HG03097 (cell line): ENCODE results near the gene PAF1.

Experiments
- ATAC-seq: cut with Tn5 transposase; IDR thresholded peaks from one replicate; pipeline ENCODE4 v1.9.1; 2021; ENCODE audit not compliant: unreplicated experiment, low FRiP score

PAF1 gene

DNA sequence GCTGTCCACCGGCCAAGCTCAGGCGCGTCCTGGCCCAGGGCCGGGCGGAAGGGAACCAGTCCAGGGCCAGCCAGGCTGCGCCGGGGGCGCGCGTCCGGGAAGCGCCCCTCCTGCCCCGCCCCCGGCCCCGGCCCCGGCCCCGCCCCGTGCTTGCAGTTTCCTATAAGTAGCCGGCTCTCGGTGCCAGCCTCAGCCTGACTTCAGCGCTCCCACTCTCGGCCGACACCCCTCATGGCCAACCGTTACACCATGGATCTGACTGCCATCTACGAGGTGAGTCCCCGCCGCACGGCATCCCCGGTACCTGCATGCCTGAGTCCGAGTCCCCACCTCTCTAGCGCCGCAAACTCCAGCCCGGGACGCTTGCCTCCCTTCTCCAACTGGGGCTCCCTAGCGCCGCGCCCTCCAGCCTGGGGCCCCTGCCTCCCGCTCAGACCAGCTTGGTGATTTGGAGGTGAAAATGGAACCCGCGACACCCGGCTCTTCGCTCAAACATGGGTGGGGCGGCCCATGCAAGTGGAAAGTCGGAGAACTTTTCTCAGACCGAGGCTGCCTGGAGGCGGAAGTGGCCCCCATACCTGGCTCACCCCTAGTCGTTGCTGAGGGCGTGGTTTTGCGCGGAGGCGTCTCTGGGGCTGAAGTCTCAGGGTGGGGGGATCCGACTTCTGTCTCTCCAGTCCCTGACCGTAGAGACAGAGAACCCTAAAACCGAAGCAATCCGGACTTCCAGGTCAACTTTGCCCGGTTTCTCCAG is 15.9 kb upstream of the PAF1 start, which contains the start of gene ZFP36:
Gene ZFP36 (plus strand): TSS at position 192 of the 754 bp plus-strand sequence. CDS start 58 bp downstream, at position 250.
- peak; percentile 25 for ATAC-seq

DNA sequence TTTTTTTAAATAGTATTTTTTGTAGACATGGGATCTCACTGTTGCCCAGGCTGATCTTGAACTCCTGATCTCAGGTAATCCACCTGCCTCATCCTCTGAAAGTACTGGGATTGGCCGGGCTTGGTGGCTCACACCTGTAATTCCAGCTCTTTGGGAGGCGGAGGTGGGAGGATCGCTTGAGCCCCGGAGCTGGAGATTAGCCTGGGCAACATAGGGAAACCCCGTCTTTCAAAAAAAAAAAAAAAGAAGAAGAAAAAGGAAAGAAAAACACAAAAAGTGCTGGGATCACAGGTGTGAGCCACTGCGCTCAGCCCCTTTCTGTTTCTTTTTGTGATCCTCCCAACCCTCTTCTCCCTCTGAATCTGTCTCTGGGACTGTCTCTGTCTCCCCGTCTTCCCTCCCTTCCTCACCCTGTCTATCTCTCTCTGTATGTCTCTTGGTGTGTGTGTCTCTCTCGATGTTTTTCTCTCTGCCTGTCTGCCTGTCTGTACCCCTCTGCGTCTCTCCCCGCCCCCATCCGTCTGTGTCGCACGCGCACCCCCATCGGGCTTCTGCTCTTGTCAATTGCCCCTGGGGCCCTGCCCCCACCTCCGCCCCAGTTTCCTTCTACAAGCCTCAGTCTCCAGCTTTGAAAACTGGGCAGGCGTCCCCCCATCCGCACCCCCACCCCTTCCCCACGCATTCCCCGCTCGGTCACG is 15.2 kb upstream of the PAF1 start:
- no peak for ATAC-seq

DNA sequence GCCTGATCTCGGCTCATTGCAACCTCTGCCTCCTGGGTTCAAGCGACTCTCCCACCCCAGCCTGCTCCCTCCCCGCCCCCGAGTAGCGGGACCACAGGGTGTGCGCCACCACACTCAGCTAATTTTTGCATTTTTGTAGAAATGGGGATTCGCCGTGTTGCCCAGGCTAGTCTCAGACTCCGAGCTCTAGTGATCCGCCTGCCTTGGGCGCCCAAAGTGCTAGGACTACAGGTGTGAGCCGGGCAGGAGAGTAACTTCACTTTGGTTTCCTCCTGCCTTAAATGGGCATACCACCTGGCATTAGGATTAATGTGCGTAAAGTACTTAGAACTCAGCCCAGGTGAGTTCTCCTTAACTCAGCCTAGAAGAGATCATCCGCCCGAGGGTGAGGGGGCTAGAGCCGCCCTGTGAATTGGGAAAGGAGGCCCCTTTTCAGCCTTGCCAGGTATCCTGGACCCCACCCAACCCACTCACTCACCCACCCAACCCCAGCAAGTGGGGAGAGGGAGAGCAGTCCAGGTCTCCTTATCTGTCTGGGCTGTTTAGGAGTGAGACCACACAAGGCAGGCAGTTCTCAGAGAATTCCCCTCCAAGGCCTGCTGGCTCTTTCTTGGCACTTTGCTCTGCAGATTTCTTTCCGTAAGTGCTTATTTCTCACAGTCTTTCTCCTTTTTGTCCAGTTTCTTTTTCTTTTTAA is 14.5 kb upstream of the PAF1 start:
- ATAC-seq, result no peak

DNA sequence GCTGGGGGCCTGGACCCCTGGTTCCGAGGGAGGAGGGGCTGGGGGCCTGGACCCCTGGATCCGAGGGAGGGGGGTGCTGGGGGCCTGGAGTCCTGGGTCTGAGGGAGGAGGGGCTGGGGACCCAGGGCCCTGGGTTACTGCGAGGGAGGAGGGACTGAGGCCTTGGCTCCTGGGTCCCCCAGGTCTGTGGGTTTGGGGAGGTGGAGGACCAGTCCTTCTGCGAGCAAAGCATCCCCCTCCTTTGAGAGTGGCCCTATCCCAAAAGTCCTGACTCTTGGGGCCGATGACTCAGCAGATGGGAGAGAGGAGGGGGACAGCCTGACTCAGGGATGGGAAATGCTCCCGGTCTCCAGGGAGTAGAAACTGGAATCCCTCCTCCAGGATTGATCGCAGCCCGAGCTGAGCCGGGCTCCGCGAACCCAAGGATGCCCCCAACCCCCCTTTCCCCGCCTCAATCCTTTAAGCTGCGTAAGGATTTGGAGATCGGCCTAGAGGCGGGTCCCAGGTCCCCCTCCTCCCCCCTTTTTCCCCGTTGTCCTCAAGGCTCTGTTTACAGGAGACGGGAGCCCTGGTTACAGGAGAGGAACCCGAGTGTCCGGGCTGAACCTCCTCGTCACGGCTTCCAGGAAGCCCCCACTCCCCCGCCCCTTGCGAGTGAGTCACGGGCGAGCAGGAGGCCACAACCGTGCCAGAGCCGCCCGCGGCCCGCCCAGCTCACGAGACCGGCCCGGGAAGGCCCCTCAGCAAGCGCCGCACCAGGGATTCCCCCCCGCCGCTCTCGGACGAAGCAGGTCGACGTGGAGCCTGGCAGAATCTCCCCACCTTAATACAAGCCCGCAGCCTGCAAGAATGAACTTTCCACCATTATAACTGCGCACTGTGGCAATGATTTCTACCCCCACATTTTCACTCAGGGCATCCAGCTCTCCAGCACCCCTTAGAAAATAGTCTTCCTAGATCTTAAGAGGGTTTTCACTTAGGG is 12.7 kb upstream of the PAF1 start:
- no peak for ATAC-seq

DNA sequence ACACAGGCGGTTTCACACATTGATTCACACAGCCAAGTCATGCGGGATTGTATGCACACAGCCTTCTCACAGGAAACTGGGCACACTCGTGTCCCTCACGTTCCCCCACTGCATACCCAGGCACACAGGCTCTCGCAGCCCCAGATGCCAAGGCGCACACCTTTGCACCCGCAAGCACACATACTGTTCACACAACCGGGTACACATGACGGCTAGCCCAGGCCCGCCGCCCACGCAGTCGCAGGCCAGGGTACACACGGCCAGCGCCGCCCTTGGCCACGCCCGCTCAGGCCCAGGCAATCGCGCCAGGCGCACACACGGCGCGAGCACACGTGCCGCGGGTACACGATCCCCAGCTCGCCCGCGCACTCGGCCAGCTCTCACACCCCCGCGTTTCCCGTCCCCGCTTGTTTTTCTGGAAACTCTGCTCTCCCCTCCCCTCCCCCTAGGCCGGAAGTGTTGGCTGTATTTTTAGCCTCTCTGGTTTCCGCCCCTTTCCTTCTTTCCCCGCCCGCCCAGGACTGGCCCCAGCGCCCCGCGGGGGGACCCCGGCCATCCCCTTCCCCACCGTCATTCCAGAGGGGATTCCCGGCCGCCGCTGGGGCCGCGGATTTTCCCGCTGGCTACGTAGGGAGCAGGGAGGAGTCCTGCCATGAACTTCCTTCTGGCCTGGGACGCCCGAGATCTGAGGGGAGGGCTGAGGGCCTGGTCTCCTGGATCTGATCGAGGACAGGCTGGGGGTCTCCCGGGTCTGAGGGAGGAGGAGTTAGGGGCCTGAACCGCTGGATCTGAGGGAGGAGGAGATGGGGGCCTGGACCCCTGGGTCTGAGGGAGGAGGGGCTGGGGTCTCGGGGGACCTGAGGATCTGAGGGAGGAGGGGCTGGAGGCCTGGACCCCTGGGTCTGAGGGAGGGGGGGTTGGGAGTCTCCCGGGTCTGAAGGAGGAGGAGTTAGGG is 11.7 kb upstream of the PAF1 start:
- ATAC-seq, result no peak

DNA sequence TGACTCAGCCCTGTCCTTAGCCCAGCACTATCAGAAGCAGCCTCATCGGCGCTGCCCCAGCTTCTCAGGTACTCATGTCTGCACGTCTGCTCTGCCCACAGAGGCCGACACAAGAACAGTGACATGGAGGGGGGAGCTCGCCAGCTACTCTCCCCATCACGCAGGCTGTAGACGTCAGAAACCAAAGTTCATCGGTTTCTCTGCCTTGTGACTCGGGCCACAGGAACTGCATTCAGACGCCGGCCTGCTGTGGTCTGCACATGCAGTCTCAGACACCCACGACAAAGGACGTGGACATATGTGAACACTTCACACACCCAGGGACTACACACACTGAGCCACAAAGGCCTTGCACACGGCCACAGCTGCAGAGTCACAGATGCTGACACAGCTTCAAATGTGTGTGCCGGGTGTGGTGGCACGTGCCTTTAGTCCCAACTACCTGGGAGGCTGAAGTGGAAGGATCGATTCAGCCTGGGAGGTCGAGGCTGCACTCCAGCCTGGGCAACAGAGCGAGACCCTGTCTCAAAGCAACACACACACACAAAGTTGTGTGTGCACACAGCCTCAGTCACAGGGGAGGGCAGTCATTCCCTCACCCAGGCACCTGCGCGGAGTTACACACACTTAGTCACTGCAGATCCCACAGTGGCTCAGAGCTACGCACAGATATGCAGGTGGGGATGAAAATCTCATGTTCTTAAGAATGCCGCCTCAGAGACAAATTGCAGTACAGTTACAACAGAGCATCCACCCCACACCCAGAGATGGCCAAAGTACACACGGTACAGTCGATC is 10.8 kb upstream of the PAF1 start:
- no peak for ATAC-seq

DNA sequence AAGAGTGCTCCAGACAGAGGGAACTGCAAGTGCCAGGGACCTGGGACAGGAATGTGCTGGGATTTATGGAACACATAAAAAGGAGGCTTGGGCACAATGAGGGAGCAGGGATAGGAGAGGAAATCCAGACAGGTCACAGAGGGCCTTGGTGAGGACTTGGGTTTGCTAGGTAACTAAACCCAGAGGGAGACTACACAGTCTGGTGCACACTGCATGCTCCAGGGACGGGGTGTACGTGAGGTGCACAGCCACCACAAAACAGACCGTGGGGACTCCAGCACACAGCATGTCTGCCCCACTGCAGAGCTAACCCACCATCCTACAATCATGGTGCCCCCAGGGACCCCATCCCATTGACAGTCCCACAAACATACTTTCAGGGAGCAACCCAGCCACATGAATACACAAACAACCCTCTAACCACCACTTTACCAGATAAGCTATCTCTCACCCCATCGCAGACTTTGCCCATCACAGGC is 10.2 kb upstream of the PAF1 start:
- no peak for ATAC-seq

DNA sequence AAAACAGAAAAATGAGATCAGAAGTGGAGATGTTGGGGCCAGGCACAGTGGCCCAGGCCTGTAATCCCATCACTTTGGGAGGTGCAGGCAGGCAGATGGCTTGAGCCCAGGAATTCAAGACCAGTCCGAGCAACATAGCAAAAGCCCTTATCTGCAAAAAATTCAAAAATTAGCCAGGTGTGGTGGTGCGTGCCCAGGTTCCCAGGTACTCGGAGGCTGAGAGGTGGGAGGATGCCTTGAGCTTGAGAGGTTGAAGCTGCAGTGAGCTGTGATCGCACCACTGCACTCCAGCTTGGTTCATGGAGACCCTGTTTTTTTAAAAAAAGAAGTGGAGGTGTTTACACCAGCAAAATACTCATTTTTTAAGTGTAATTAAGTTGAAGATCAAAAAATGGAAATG is 9.2 kb upstream of the PAF1 start:
- ATAC-seq, result no peak

DNA sequence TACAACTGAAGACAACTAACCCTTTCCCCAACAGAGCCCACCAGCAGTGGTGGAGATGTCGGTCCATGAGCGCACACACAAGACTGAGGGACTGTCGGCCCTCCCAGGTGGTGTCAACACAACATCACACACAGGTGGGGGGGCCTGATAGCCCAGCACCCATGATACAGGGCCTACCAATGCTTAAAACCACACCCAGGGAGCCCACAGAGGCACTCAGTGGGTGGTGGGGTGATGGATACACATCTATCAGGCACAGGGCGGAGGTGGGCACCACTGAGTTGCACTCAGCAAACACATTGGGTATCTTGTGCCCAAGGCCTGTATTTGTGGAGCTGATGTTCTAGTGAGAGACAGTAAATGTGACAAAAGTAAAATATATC is 8.8 kb upstream of the PAF1 start:
- ATAC-seq, result no peak

DNA sequence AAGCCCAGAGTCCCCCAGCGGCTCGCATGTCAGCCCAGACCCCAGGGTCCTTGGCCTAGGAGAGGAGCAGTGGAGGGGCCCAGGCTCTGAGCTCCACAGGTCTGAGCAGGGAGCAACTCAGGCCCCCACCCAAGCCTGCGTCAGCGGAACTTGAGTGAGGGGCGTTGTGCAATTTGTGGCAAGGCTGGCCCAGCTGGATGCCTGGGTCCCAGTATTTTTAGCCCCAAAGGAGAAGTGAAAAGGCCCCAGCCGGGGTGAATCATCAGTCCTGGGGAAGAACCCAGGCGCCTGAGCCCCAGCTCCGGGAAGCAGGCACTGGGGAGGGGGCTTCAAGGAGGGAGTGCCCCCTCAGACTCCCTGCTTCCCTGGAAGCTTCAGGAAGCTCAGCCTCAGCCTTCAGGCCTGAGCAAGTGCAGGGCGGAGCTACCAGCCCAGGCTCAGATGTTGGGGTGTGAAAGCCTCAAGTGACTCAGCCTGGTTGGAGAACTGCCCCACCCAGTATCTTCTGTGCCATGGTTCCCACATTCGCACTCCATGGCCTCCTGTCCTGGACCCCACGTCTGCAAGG is 7.5 kb upstream of the PAF1 start:
- no peak for ATAC-seq

DNA sequence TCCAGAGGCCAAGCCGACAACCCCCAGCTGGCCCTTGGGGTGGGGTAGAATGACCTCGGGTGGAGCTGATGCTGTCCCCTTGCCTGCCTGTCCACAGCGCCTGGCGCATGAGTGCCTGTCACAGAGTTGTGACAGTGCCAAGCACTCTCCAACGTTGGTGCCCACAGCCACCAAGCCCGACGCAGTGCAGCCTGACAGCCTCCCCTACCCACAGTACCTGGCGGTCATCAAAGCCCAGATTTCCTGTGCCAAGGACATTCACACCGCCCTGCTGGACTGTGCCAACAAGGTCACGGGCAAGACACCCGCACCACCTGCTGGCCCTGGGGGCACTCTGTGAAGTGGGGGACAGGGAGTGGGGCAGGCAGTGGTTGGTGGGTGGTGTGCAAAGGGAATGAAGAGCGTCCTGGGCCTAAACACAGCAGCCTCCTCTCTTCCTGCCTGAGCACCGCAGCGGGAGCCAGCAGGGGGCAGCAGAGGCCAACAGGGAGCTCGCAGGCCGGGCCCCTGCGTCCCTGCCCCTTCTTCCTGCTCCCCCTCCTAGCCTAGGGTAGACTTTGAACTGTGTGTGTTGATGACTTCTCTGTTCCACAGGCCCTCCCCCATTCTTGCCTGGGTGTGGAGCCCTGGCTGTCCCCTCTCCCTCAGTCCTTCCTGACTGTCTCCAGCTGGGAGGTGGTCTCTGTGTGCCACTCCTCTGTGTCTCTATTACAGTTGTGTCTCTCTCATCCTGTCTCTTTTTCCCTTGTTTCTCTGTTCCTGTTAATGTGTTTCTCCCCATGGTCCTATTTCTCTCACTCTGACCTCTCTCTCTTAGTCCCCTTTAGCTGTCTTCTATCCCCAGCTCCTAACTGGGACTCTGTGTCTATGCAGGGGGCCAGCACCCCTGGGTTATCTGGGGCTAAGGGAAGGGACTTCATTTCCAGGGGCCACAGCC is 6.7 kb upstream of the PAF1 start:
- ATAC-seq, result no peak

DNA sequence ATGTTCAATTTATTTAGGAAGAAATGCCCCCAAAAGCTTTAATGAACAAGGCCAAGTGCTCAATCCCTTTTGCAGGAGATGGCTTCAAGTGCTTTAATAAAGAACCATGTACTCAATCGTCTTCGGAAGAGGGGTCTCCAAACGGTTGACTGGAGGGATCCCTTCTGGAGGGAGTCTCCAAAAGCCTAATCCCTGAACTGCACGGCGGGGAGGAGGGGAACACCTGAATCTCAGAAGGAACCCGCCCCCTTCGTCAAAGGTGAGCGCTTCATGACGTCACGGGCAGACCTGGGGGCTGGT is 505 bp downstream of the PAF1 start:
- no peak for ATAC-seq

DNA sequence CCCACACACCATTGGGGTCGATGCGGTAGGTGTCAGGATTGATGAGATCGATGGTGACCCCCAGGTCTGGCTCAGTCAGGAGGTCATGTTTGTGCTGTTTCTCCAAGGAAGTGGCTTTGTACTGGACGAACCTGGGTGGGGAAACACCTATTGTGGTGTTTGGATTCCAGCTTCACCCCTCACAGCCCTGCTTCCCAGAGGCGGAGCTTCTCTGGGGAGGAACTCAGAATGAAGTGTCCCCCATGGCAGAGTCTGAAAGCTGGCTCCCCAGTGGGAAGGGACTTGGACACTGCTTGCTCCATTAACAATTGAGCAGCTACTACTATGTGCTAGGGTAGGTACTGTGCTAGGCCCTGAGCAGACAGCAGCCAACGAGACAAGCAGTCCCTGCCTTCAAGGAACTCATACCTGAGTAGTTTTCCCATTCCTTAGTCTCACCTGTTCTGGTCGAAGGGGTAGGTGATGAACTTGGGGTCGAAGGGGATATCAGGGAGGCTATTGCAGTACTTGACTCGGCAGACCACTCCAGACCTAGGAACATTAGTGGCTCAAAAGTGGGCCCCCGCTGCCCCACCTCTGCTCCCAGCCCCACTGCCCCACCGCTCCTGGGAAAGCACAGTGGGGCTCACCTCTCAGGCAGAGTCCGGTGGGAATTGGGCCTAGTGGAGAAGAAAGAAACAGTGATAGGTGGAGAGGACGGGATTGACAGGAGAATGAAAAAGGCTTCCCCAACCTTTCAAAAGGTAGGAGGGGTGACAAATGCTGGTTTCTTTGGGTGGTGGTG is 1.1 kb downstream of the PAF1 start:
- ATAC-seq, result no peak

DNA sequence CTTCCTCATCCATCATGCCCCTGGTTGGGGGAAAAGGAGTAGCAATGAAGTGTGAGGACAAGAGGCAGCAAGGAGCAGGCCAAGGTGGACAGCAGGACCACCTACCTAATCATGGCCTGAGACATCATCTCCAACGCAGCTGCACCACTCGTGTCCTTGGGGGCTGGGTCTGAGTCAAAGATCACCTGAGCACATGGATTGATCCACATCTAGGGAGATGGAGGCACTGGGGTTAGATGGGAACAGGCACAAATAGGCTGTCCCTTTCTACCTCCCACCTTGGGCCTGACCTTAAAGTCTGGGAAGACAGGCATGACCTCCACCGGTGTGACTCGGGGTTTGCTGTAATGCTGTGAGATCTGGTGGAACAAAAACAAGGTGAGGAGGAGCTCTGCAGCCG is 2.2 kb downstream of the PAF1 start:
- ATAC-seq, result no peak

DNA sequence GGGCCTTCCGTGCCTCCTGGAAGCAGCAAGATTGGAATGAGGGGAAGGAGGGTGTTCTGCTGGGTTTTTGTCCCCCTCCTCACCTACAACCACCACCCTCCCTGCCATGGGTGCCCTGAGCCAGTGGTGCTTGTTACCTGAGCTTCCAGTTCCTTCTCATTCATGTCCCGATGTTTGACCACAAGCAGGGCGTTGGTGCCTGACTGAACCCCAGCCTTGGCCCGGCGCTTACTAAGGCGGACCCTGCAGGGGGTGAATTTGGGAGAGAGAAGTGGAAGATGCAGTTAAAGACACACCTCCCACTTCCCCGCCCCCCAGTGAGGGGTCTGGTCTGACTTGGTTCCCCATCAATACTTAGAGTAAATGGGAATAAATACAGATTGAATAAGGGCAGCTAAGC is 4.3 kb downstream of the PAF1 start:
- no peak for ATAC-seq

DNA sequence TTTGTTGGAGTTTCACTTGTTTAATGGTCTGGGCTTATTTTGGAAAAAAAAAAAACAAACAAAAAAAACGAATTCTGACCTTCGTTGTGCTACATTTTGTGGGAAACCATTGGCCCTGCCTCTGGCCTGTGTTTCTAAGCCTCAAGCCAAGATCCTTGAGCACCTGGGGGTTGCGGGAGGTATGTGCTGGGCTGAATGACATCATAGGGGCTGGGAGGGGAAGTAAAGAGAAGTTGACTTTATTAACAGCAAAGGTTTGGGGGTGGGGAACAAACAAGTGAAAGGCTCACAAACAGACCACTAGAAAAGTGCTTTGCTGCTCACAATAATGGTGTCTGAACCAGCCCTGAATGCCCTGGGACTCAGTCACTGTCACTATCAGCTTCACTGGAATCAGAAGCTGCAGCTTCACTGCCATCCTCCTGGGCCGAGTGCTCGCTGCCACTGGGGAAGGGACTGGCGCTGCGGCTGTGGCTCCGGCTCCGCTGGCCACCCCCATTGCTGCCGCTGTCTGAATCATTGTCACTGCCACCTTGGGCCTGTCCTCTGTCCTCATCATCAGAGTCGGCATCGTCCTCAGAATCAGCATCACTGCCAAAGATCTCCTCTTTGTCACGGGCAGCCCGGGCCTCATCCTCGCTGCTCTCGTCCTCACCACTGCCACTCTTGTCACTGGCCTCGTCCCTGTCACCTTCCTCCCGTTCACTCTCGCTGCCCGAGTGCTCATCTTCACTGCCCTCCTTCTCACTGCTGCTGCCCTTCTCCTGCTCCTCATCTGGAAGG is 5.1 kb downstream of the PAF1 start:
- no peak for ATAC-seq
